Thoracic aorta (tissue), 2 donors: ENCODE data around the gene CALY. TPM values are rescaled to one million over a fixed set of nuclear protein-coding genes. Genes with fewer than 3 reads are reported as not detected.

ENCODE experiments used
- ATAC-seq: fragments of 150-250 bp; one replicate; pipeline ENCODE4 v1.8.0; 2017; ENCODE audit warnings: low read depth; ENCODE audit not compliant: insufficient number of reproducible peaks, low FRiP score
- DNase-seq: peaks from one replicate; pipeline ENCODE4 v3.0.0-alpha.2; 2020; ENCODE audit warnings: low spot score
- H3K27ac ChIP-seq, 2 donors: fragments of 200-600 bp; sonication (generic); 1 replicate in 1 of 2; 2 replicates in 1 of 2; pipeline ENCODE4 v1.5.1; 2016; ENCODE audit warnings: mild to moderate bottlenecking in 2 of 2, moderate library complexity in 2 of 2
- H3K27me3 ChIP-seq: fragments of 200-600 bp; sonication (generic); replicated peaks from 2 replicates; pipeline ENCODE4 v1.6.0; 2016; ENCODE audit warnings: mild to moderate bottlenecking; ENCODE audit not compliant: insufficient read depth
- H3K36me3 ChIP-seq: fragments of 200-600 bp; sonication (generic); one replicate; pipeline ENCODE4 v1.5.1; 2016
- H3K4me1 ChIP-seq, 2 donors: fragments of 200-600 bp; sonication (generic); 1 replicate in 1 of 2; 2 replicates in 1 of 2; pipeline versions ENCODE4 v1.5.1 to v1.6.0; 2016; ENCODE audit warnings: low read depth in 2 of 2, mild to moderate bottlenecking in 1 of 2; ENCODE audit not compliant: control insufficient read depth in 1 of 2
- H3K4me3 ChIP-seq: fragments of 200-600 bp; sonication (generic); 2 replicates; pipeline ENCODE4 v1.5.1; 2016; ENCODE audit warnings: mild to moderate bottlenecking
- H3K9me3 ChIP-seq: fragments of 200-600 bp; sonication (generic); 2 replicates; pipeline ENCODE4 v1.5.1; 2016
- CTCF ChIP-seq: fragments of 200-600 bp; sonication (generic); IDR thresholded peaks from one replicate; pipeline ENCODE4 v1.5.1; 2019; ENCODE audit warnings: antibody characterized with exemption
- total RNA-seq, 2 donors: library from RNA; depleted of rRNA; stranded (reverse); fragments of >200 nt; gene quantifications; one replicate each; pipeline versions ENCODE4 v1.1.0 to v1.2.3, GENCODE V29; 2016

Gene CALY
- total RNA-seq, 2 donors from 2014 or later = not detected

DNA sequence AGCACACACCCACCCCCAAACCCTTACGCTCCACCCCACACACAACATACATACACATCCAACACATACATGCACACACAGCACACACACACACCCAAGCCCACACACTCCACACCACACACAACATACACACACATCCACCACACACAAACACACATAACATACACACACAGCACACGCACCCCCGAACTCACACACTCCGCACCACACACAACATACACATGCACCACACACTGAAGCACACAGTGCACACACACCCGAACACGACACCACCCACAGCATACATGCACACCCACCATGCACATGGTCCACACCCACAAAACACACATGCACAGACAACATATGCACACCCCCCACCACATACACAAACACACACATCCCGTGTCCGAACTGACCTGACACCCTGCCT is 12.5 kb upstream of the CALY start:
- H3K27ac ChIP-seq = no peak overlapping the region
- no peaks in the 10 kb centered on the region for H3K4me1 ChIP-seq
- ATAC-seq (no peak), DNase-seq (no peak)
- H3K4me3 ChIP-seq = no peak overlapping the region
- no peaks in the 10 kb centered on the region for H3K9me3 ChIP-seq
- TF ChIP-seq CTCF = no peak
- H3K27me3 ChIP-seq = no peaks in the 10 kb centered on the region
- H3K36me3 ChIP-seq = no peaks in the 10 kb centered on the region

DNA sequence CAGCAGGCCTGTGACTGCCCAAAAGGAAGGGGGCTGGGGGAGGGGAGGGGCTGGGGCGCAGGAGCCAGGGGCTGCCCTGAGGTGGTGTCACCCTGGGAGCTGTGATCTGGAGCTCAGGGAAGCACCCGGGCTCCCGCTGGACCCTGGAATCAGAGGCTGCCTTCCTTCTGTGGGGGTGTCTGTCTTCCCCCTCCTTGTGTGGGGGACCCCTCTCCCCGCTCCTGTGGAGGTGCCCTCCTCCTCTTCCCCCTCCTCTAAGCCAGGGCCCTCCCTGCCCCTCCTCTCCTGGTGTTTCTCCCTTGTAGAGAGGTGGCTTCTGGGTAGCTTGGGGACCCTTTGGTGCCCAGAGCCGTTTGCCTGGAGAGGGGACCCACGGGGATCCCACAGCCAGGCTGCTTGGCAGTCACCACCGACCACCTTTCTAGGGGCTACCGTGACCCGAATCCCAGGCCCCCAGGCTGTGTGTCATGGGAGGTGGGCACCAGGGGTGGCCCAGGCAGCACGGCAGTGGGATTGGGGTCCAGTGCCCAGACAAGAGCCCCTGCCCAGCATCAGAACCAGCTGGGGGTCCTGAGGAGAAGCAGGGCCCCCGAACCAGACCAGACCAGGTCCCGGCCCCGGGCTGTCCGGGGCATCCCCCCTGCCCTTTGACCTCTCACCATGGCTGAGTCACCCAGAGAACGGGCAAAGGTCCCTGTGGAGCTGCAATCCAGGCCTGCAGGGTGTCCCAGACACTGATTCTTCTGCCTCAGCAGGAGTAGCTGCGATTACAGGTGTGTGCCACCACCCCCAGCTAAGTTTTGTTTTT is 11.2 kb upstream of the CALY start:
- Histone ChIP-seq H3K27ac (no peak overlapping the region), H3K36me3 (no peaks in the 10 kb centered on the region), H3K9me3 (no peaks in the 10 kb centered on the region), H3K27me3 (no peaks in the 10 kb centered on the region), H3K4me1 (no peaks in the 10 kb centered on the region), H3K4me3 (no peak overlapping the region)
- ATAC-seq (no peak), DNase-seq (no peak)
- TF ChIP-seq CTCF = no peak

DNA sequence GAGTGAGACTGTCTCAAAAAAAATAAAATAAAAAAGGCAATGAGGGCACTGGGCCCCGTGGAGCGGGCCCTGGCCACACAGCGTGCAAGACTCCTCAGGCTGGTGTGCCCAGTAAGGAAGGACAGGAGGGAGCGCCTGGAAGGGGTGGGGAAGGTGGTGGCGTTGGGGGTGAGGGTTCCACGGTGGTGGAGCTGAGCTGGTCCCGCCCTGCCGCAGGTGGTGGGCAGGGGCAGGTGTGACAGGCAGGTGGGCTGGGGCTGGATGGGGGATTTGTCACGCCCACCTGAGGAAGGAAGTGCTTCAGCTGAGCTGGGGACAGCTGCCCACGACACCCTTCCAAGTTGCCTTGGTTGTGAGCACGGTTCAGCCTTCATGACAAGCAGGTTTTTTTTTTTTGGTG is 9.7 kb upstream of the CALY start:
- Histone ChIP-seq H3K4me1 (no peaks in the 10 kb centered on the region), H3K4me3 (no peak overlapping the region), H3K36me3 (no peaks in the 10 kb centered on the region), H3K27ac (no peak overlapping the region), H3K27me3 (no peaks in the 10 kb centered on the region), H3K9me3 (no peaks in the 10 kb centered on the region)
- DNase-seq (no peak), ATAC-seq (no peak)
- no peak for TF ChIP-seq CTCF

GRCh38 chr10:133344236-133344635 is 7.5 kb upstream of the CALY start:
- Histone ChIP-seq H3K4me3 (no peak overlapping the region), H3K9me3 (no peaks in the 10 kb centered on the region), H3K4me1 (no peaks in the 10 kb centered on the region), H3K27me3 (no peaks in the 10 kb centered on the region), H3K27ac (no peak overlapping the region), H3K36me3 (no peaks in the 10 kb centered on the region)
- TF ChIP-seq CTCF = no peak
- ATAC-seq (no peak), DNase-seq (no peak)

DNA sequence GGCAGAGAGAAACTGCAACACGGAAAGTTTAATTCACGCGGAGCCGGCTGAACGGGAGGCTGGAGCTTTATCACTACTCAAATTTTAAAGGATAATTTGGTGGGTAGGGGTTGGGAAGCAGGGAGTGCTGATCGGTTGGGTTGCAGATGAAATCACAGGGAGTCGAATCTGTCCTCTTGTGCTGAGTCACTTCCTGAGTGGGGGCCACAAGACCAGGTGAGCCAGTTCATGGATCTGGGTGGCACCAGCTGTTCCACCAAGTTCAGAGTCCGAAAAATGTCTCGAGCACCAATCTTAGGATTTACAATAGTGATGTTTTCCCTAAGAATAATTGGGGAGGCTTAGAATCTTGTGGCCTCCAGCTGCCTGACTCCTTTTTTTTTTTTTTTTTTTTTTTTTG is 6.9 kb upstream of the CALY start:
- Histone ChIP-seq H3K4me3 (no peak overlapping the region), H3K27me3 (no peaks in the 10 kb centered on the region), H3K9me3 (no peaks in the 10 kb centered on the region), H3K36me3 (no peaks in the 10 kb centered on the region), H3K4me1 (no peaks in the 10 kb centered on the region), H3K27ac (no peak overlapping the region)
- TF ChIP-seq CTCF = no peak
- ATAC-seq (no peak), DNase-seq (no peak)
